H9 (cell line): Measurements from ENCODE around the gene FAM120A. TPM values are rescaled to one million over a fixed set of nuclear protein-coding genes. Genes with fewer than 3 reads are reported as not detected.
A peak's percentile ranks its signal among the peaks of the same experiment; 100 is the strongest.

Experiments used
- DNase-seq: peaks from one replicate; pipeline ENCODE4 v3.0.0-alpha.2; 2017
- H2AFZ ChIP-seq: one replicate; pipeline ENCODE4 v1.6.1; 2013; ENCODE audit warnings: mild to moderate bottlenecking, low read length, control low read depth, moderate library complexity
- H2AK5ac ChIP-seq: 2 replicates; pipeline ENCODE4 v1.6.1; 2013; ENCODE audit warnings: low read length, control low read depth, mixed read lengths; ENCODE audit not compliant: insufficient read length
- H2BK120ac ChIP-seq: one replicate; pipeline ENCODE4 v1.6.1; 2013; ENCODE audit warnings: low read depth, mild to moderate bottlenecking, low read length, control low read depth, inconsistent platforms; ENCODE audit not compliant: poor library complexity, severe bottlenecking
- H2BK12ac ChIP-seq: 2 replicates; pipeline ENCODE4 v1.6.1; 2013; ENCODE audit warnings: low read length, control low read depth, mixed read lengths, low read depth; ENCODE audit not compliant: insufficient read length
- H2BK15ac ChIP-seq: 2 replicates; pipeline ENCODE4 v1.6.1; 2013; ENCODE audit warnings: low read depth, low read length, control low read depth
- H2BK20ac ChIP-seq: one replicate; pipeline ENCODE4 v1.6.1; 2013; ENCODE audit warnings: low read depth, mild to moderate bottlenecking, low read length, control low read depth, inconsistent platforms; ENCODE audit not compliant: poor library complexity, severe bottlenecking
- H2BK5ac ChIP-seq: 2 replicates; pipeline ENCODE4 v1.6.1; 2013; ENCODE audit warnings: low read length, control low read depth, mixed read lengths; ENCODE audit not compliant: insufficient read length
- H3K14ac ChIP-seq: 2 replicates; pipeline ENCODE4 v1.6.1; 2013; ENCODE audit warnings: low read length, control low read depth; ENCODE audit not compliant: insufficient read depth
- H3K18ac ChIP-seq: 2 replicates; pipeline ENCODE4 v1.6.1; 2013; ENCODE audit warnings: low read depth, mild to moderate bottlenecking, mixed read lengths, low read length, control low read depth; ENCODE audit not compliant: insufficient read length
- H3K23ac ChIP-seq: 2 replicates; pipeline ENCODE4 v1.6.1; 2013; ENCODE audit warnings: low read length, control low read depth, mixed read lengths, low read depth; ENCODE audit not compliant: insufficient read length
- H3K23me2 ChIP-seq: 2 replicates; pipeline ENCODE4 v1.6.1; 2013; ENCODE audit warnings: low read depth, mild to moderate bottlenecking, mixed read lengths, low read length, control low read depth; ENCODE audit not compliant: insufficient read length, poor library complexity, severe bottlenecking
- H3K27ac ChIP-seq: 2 replicates; pipeline ENCODE4 v1.5.1; 2013; ENCODE audit warnings: low read length, control low read depth, mixed read lengths, low read depth; ENCODE audit not compliant: insufficient read length
- H3K27me3 ChIP-seq: 2 replicates; pipeline ENCODE4 v1.6.1; 2013; ENCODE audit warnings: low read length, control low read depth, inconsistent platforms; ENCODE audit not compliant: insufficient read depth
- H3K4ac ChIP-seq: 2 replicates; pipeline ENCODE4 v1.6.1; 2013; ENCODE audit warnings: low read depth, mild to moderate bottlenecking, control low read depth, inconsistent platforms, low read length, moderate library complexity
- H3K4me1 ChIP-seq: 2 replicates; pipeline ENCODE4 v1.6.1; 2013; ENCODE audit warnings: low read length, control low read depth, inconsistent platforms; ENCODE audit not compliant: insufficient read depth
- H3K4me2 ChIP-seq: 2 replicates; pipeline ENCODE4 v1.6.1; 2013; ENCODE audit warnings: low read length, control low read depth, mixed read lengths; ENCODE audit not compliant: insufficient read length, insufficient read depth
- H3K56ac ChIP-seq: 2 replicates; pipeline ENCODE4 v1.6.1; 2013; ENCODE audit warnings: low read depth, mild to moderate bottlenecking, mixed read lengths, low read length, control low read depth; ENCODE audit not compliant: insufficient read length
- H3K79me1 ChIP-seq: 2 replicates; pipeline ENCODE4 v1.6.1; 2013; ENCODE audit warnings: low read depth, mild to moderate bottlenecking, moderate library complexity, low read length, control low read depth, inconsistent platforms; ENCODE audit not compliant: insufficient read depth, poor library complexity, severe bottlenecking
- H3K79me2 ChIP-seq: 2 replicates; pipeline ENCODE4 v1.6.1; 2013; ENCODE audit warnings: low read length, control low read depth, inconsistent platforms; ENCODE audit not compliant: insufficient read depth
- H3K9ac ChIP-seq: 2 replicates; pipeline ENCODE4 v1.6.1; 2013; ENCODE audit warnings: low read length, control low read depth, mixed read lengths; ENCODE audit not compliant: insufficient read length; ENCODE audit errors: extremely low read depth
- H3K9me3 ChIP-seq: one replicate; pipeline ENCODE4 v1.6.1; 2013; ENCODE audit warnings: low read depth, low read length, inconsistent platforms; ENCODE audit not compliant: control insufficient read depth
- H3T11ph ChIP-seq: one replicate; pipeline ENCODE4 v1.6.1; 2013; ENCODE audit warnings: mild to moderate bottlenecking, low read length, control low read depth, inconsistent platforms
- H4K20me1 ChIP-seq: one replicate; pipeline ENCODE4 v1.6.1; 2013; ENCODE audit not compliant: control insufficient read depth, insufficient read length, insufficient read depth
- H4K5ac ChIP-seq: 2 replicates; pipeline ENCODE4 v1.6.1; 2013; ENCODE audit warnings: low read depth, mild to moderate bottlenecking, mixed read lengths, low read length, control low read depth; ENCODE audit not compliant: insufficient read length
- H4K8ac ChIP-seq: replicated peaks from 2 replicates; pipeline ENCODE4 v1.6.1; 2013; ENCODE audit warnings: low read length, control low read depth, mixed read lengths, low read depth; ENCODE audit not compliant: insufficient read length
- H4K91ac ChIP-seq: 2 replicates; pipeline ENCODE4 v1.6.1; 2013; ENCODE audit warnings: low read depth, mild to moderate bottlenecking, moderate library complexity, mixed read lengths, low read length, control low read depth; ENCODE audit not compliant: insufficient read length
- H3K27ac Mint-ChIP-seq, 3 experiments: 2 replicates in 2 of 3; 3 replicates in 1 of 3; pipeline ENCODE4 v1.8.0; 2020 to 2021; ENCODE audit warnings: mixed read lengths in 3 of 3, mild to moderate bottlenecking in 1 of 3, moderate library complexity in 1 of 3
- H3K27me3 Mint-ChIP-seq: 2 replicates; pipeline ENCODE4 v1.8.0; 2021; ENCODE audit warnings: low read depth, mild to moderate bottlenecking, moderate library complexity, mixed read lengths
- H3K36me3 Mint-ChIP-seq, 3 experiments: 2 replicates in 2 of 3; 3 replicates in 1 of 3; pipeline ENCODE4 v1.8.0; 2020 to 2021; ENCODE audit warnings: low read depth in 3 of 3, mixed read lengths in 3 of 3; ENCODE audit not compliant: insufficient read depth in 1 of 3
- H3K4me1 Mint-ChIP-seq, 2 experiments: 2 replicates each; pipeline ENCODE4 v1.8.0; 2020; ENCODE audit warnings: mixed read lengths in 2 of 2
- H3K4me3 Mint-ChIP-seq, 2 experiments: 2 replicates in 1 of 2; 3 replicates in 1 of 2; pipeline ENCODE4 v1.8.0; 2020 to 2021; ENCODE audit warnings: mild to moderate bottlenecking in 2 of 2, mixed read lengths in 2 of 2, moderate library complexity in 1 of 2
- H3K9me3 Mint-ChIP-seq, 2 experiments: 2 replicates in 1 of 2; 3 replicates in 1 of 2; pipeline ENCODE4 v1.8.0; 2020; ENCODE audit warnings: mild to moderate bottlenecking in 2 of 2, mixed read lengths in 2 of 2, moderate library complexity in 1 of 2
- CTCF ChIP-seq: fragments of 200-600 bp; sonication (generic); conservative IDR thresholded peaks from 3 replicates; pipeline ENCODE4 v1.8.0; 2021; ENCODE audit warnings: antibody characterized with exemption, mild to moderate bottlenecking
- WGBS: extraction: QIAGEN DNeasy Blood & Tissue Kit; methylation state at CpG from one replicate; pipeline ENCODE4 v1.1.7; 2013; ENCODE audit warnings: missing lambda C conversion rate, low lambda C conversion rate, mixed read lengths; ENCODE audit not compliant: insufficient read length; ENCODE audit errors: extremely low coverage; 5-methylcytosine and 5-hydroxymethylcytosine counted together
- total RNA-seq: library from RNA; stranded (reverse); gene quantifications from 2 replicates; pipeline ENCODE4 v1.2.1, GENCODE V29; 2021

FAM120A gene
- total RNA-seq, 1 experiment from 2014 or later = 57.7 TPM

- H3K18ac ChIP-seq = no peak overlapping the region
- no peak for TF ChIP-seq CTCF
- H3K4me1 ChIP-seq = peaks cover 3% of the 10 kb centered on the region; the same call in 1 of the 2 replicates
- no peak overlapping the region for H3K23ac ChIP-seq
- no peaks in the 10 kb centered on the region; a peak in 1 of 5 replicates for H3K9me3 Mint-ChIP-seq
- H3K9ac ChIP-seq = peak overlapping the region; percentile 67
- H3K79me1 ChIP-seq = no peaks in the 10 kb centered on the region
- H2BK5ac ChIP-seq = no peak overlapping the region
- H3K4me2 ChIP-seq = peak overlapping the region; percentile 99
- peaks cover 12 to 28% (median 21%) of the 10 kb centered on the region in 3 experiments for H3K36me3 Mint-ChIP-seq
- WGBS = no CpG with 5 or more reads among the region's 10 CpGs
- no peaks in the 10 kb centered on the region for H3K9me3 ChIP-seq
- no peak overlapping the region for H3K4ac ChIP-seq
- H2AFZ ChIP-seq = no peak overlapping the region
- peaks cover 17% of the 10 kb centered on the region for H3K79me2 ChIP-seq
- peaks cover 4% of the 10 kb centered on the region for H4K20me1 ChIP-seq
- H3K23me2 ChIP-seq = peaks cover 20% of the 10 kb centered on the region
- no peak overlapping the region for H3K14ac ChIP-seq
- H2BK120ac ChIP-seq = no peak overlapping the region
- peaks cover 30 to 31% of the 10 kb centered on the region in 2 experiments for H3K4me1 Mint-ChIP-seq
- H3K56ac ChIP-seq = no peak overlapping the region
- no peak overlapping the region for H2BK12ac ChIP-seq
- no peak overlapping the region for H4K5ac ChIP-seq
- no peaks in the 10 kb centered on the region for H3K27me3 Mint-ChIP-seq
- H3K27ac Mint-ChIP-seq = peak overlapping the region; percentile 46 to 85 (median 81); a peak in 3 of 7 replicates
- no peak for DNase-seq
- no peak overlapping the region for H4K8ac ChIP-seq
- H3K4me3 Mint-ChIP-seq = peak overlapping the region; percentile 89 to 90
- H3T11ph ChIP-seq = no peak overlapping the region
- H3K27ac ChIP-seq = no peak overlapping the region
- no peak overlapping the region for H2AK5ac ChIP-seq
- no peak overlapping the region for H2BK15ac ChIP-seq
- H3K27me3 ChIP-seq = no peaks in the 10 kb centered on the region
- no peak overlapping the region for H4K91ac ChIP-seq
- no peak overlapping the region for H2BK20ac ChIP-seq
Measured at GRCh38 chr9:93452710-93453046, 1.2 kb downstream of the FAM120A start.
